CD14-positive monocyte (primary cell): ENCODE measurements around the gene RPL27A. TPM values are rescaled to one million over a fixed set of nuclear protein-coding genes. Genes with fewer than 3 reads are reported as not detected.
A peak's percentile ranks its signal among the peaks of the same experiment; 100 is the strongest.

Source experiments
- DNase-seq, 3 donors: peaks; one replicate each; pipeline ENCODE4 v3.0.0-alpha.2; 2011 to 2022
- H2AFZ ChIP-seq: 2 replicates; pipeline ENCODE4 v1.6.0; 2012; ENCODE audit warnings: mild to moderate bottlenecking, low read depth, low read length, inconsistent platforms; ENCODE audit not compliant: insufficient read depth, poor library complexity, severe bottlenecking
- H3K27ac ChIP-seq, 2 donors: 1 replicate in 1 of 2; 2 replicates in 1 of 2; pipeline ENCODE4 v1.5.1; 2012 to 2013; ENCODE audit warnings: low read length in 2 of 2, control low read depth in 1 of 2, inconsistent platforms in 1 of 2, low read depth in 1 of 2, mild to moderate bottlenecking in 1 of 2
- H3K27me3 ChIP-seq, 2 donors: one replicate each; pipeline versions ENCODE4 v1.6.0 to v1.6.1; 2011 to 2013; ENCODE audit warnings: low read length in 2 of 2; ENCODE audit not compliant: control insufficient read depth in 2 of 2, insufficient read depth in 2 of 2
- H3K36me3 ChIP-seq, 2 donors: replicated peaks in 1 of 2; 1 replicate in 1 of 2; 2 replicates in 1 of 2; pipeline versions ENCODE4 v1.5.1 to v1.6.1; 2012 to 2013; ENCODE audit warnings: low read length in 2 of 2, control low read depth in 1 of 2, inconsistent platforms in 1 of 2, mild to moderate bottlenecking in 1 of 2; ENCODE audit not compliant: insufficient read depth in 2 of 2, control insufficient read depth in 1 of 2
- H3K4me1 ChIP-seq, 2 donors: 1 replicate in 1 of 2; 2 replicates in 1 of 2; pipeline versions ENCODE4 v1.5.1 to v1.6.1; 2012 to 2013; ENCODE audit warnings: low read length in 2 of 2, control low read depth in 1 of 2, inconsistent platforms in 1 of 2, mild to moderate bottlenecking in 1 of 2, moderate library complexity in 1 of 2; ENCODE audit not compliant: insufficient read depth in 2 of 2, control insufficient read depth in 1 of 2
- H3K4me2 ChIP-seq: replicated peaks from 2 replicates; pipeline ENCODE3; 2012; ENCODE audit warnings: low read length, moderate library complexity, mild to moderate bottlenecking; ENCODE audit not compliant: poor library complexity, severe bottlenecking; ENCODE audit errors: extremely low read depth
- H3K4me3 ChIP-seq, 3 experiments: fragments of 200-600 bp in 1 of 3; sonication (generic) in 1 of 3; replicated peaks in 1 of 3; 1 replicate in 2 of 3; 2 replicates in 1 of 3; pipeline ENCODE4 v1.5.1; 2011 to 2013; ENCODE audit warnings: low read length in 3 of 3, mild to moderate bottlenecking in 3 of 3, control low read depth in 2 of 3, low read depth in 2 of 3, inconsistent platforms in 1 of 3, moderate library complexity in 1 of 3
- H3K79me2 ChIP-seq: 2 replicates; pipeline ENCODE4 v1.6.0; 2012; ENCODE audit warnings: mild to moderate bottlenecking, control low read depth, inconsistent platforms, low read length, moderate library complexity; ENCODE audit not compliant: insufficient read depth
- H3K9ac ChIP-seq: 2 replicates; pipeline ENCODE4 v1.6.0; 2017; ENCODE audit warnings: low read length, mild to moderate bottlenecking; ENCODE audit not compliant: insufficient read depth, poor library complexity, severe bottlenecking
- H3K9me3 ChIP-seq, 2 donors: replicated peaks in 1 of 2; 1 replicate in 1 of 2; 2 replicates in 1 of 2; pipeline versions ENCODE4 v1.5.1 to v1.6.1; 2012 to 2013; ENCODE audit warnings: low read length in 2 of 2, control low read depth in 1 of 2; ENCODE audit not compliant: control insufficient read depth in 1 of 2, insufficient read depth in 1 of 2
- H4K20me1 ChIP-seq: 2 replicates; pipeline ENCODE4 v1.6.0; 2012; ENCODE audit warnings: mild to moderate bottlenecking, low read length, control low read depth, moderate library complexity; ENCODE audit not compliant: insufficient read depth
- H3K27ac Mint-ChIP-seq, 7 donors: one replicate each; pipeline ENCODE4 v1.8.0; 2020; ENCODE audit warnings: mild to moderate bottlenecking in 7 of 7, mixed read lengths in 7 of 7, moderate library complexity in 6 of 7, inconsistent platforms in 2 of 7
- H3K27me3 Mint-ChIP-seq, 3 donors: one replicate each; pipeline ENCODE4 v1.8.0; 2021 to 2022; ENCODE audit warnings: low read depth in 3 of 3, mild to moderate bottlenecking in 3 of 3, mixed read lengths in 3 of 3, moderate library complexity in 3 of 3, inconsistent platforms in 1 of 3
- H3K36me3 Mint-ChIP-seq, 2 donors: one replicate each; pipeline ENCODE4 v1.8.0; 2020; ENCODE audit warnings: mixed read lengths in 2 of 2, inconsistent platforms in 1 of 2, mild to moderate bottlenecking in 1 of 2
- H3K4me1 Mint-ChIP-seq: one replicate; pipeline ENCODE4 v1.8.0; 2020; ENCODE audit warnings: mild to moderate bottlenecking, mixed read lengths
- H3K4me3 Mint-ChIP-seq, 2 donors: one replicate each; pipeline ENCODE4 v1.8.0; 2020; ENCODE audit warnings: mild to moderate bottlenecking in 2 of 2, mixed read lengths in 2 of 2, moderate library complexity in 1 of 2
- H3K9me3 Mint-ChIP-seq, 7 donors: one replicate each; pipeline ENCODE4 v1.8.0; 2020 to 2022; ENCODE audit warnings: mixed read lengths in 7 of 7, mild to moderate bottlenecking in 6 of 7, moderate library complexity in 6 of 7, inconsistent platforms in 2 of 7
- CTCF ChIP-seq: fragments of 200-600 bp; IDR thresholded peaks from one replicate; pipeline ENCODE4 v1.8.0; 2022; ENCODE audit warnings: antibody characterized with exemption, mild to moderate bottlenecking
- WGBS: methylation state at CpG from one replicate; pipeline ENCODE4 v1.1.5; 2013; ENCODE audit warnings: missing lambda C conversion rate; ENCODE audit not compliant: insufficient coverage; 5-methylcytosine and 5-hydroxymethylcytosine counted together
- intact Hi-C, 2 donors: fragments of 100-400 bp; cut with micrococcal nuclease; formaldehyde crosslinking; loops; one replicate each; pipeline versions ENCODE4 v1.15.0 to v1.15.1; 2023
- polyA plus RNA-seq, 3 donors: library from polyadenylated mRNA; depleted of rRNA in 1 of 3; unstranded in 2 of 3; stranded (reverse) in 1 of 3; fragments of 300-500 nt in 2 of 3; fragments of >200 nt in 1 of 3; fragmentation: Illumina TruSeq in 2 of 3; gene quantifications; 1 replicate in 2 of 3; 2 replicates in 1 of 3; pipeline ENCODE4 v1.2.3, GENCODE V29; 2012 to 2021

RPL27A gene
- polyA plus RNA-seq, 3 donors, result 572 to 1,233 (median 1,091) TPM

- H3K27ac ChIP-seq, result peak overlapping the region in 1 of 2 donors; percentile 100
- H3K9me3 ChIP-seq, result no peaks in the 10 kb centered on the region
- H4K20me1 ChIP-seq, result peaks cover 19% of the 10 kb centered on the region
- Mint-ChIP-seq H3K4me3 (peak overlapping the region in 1 of 2 donors; percentile 21), H3K9me3 (peaks cover 0 to 6% (median 0%) of the 10 kb centered on the region in 7 donors), H3K36me3 (peaks cover 31% of the 10 kb centered on the region in 2 donors), H3K4me1 (peaks cover 43% of the 10 kb centered on the region), H3K27me3 (no peaks in the 10 kb centered on the region), H3K27ac (peak overlapping the region in 2 of 7 donors; percentile 28 to 59)
- peaks cover 35 to 48% of the 10 kb centered on the region in 2 donors for H3K4me1 ChIP-seq
- H2AFZ ChIP-seq, result no peak overlapping the region
- H3K4me2 ChIP-seq, result no peak overlapping the region
- 93% methylated on average over 2 of the region's 6 CpGs for WGBS
- no peak overlapping the region for H3K4me3 ChIP-seq
- H3K79me2 ChIP-seq, result peaks cover 47% of the 10 kb centered on the region
- peaks cover 27 to 39% of the 10 kb centered on the region in 2 donors for H3K36me3 ChIP-seq
- no peak overlapping the region for H3K9ac ChIP-seq
- no peak for DNase-seq
- no peak for TF ChIP-seq CTCF
- intact Hi-C loops, result loop anchor here (5.0 to 10.0 kb wide), 5 partner anchors 278 to 700 kb away; partner anchors contain the start of genes EIF3F (in 2 of the 2), TMEM41B (in 1 of the 2) and TMEM9B (in 1 of the 2)
- no peaks in the 10 kb centered on the region for H3K27me3 ChIP-seq
These were observed 2.2 kb downstream of the RPL27A start for GRCh38 chr11:8684600-8685290.

GRCh38 chr11:8685306-8685705 lies 2.7 kb downstream of the RPL27A start:
- Histone ChIP-seq H3K27ac (no peak overlapping the region), H3K79me2 (peaks cover 50% of the 10 kb centered on the region), H3K36me3 (peaks cover 27 to 35% of the 10 kb centered on the region in 2 donors), H3K9me3 (no peaks in the 10 kb centered on the region), H3K27me3 (no peaks in the 10 kb centered on the region), H3K4me2 (no peak overlapping the region), H3K4me3 (no peak overlapping the region), H3K4me1 (peaks cover 35 to 48% of the 10 kb centered on the region in 2 donors), H2AFZ (no peak overlapping the region), H3K9ac (no peak overlapping the region), H4K20me1 (peaks cover 19% of the 10 kb centered on the region)
- TF ChIP-seq CTCF, result no peak
- DNase-seq, result no peak
- H3K27ac Mint-ChIP-seq, result peak overlapping the region in 2 of 7 donors; percentile 49 to 59
- H3K36me3 Mint-ChIP-seq, result peaks cover 31 to 34% of the 10 kb centered on the region in 2 donors
- no peak overlapping the region for H3K4me3 Mint-ChIP-seq
- H3K4me1 Mint-ChIP-seq, result peaks cover 46% of the 10 kb centered on the region
- 100% methylated on average over 1 of the region's 7 CpGs for WGBS
- H3K27me3 Mint-ChIP-seq, result no peaks in the 10 kb centered on the region
- intact Hi-C loops, result loop anchor here (5.0 to 10.0 kb wide), 4 partner anchors 351 to 701 kb away; partner anchors contain the start of genes EIF3F (in 2 of the 2) and TMEM41B (in 1 of the 2)
- peaks cover 0 to 6% (median 0%) of the 10 kb centered on the region in 7 donors for H3K9me3 Mint-ChIP-seq
